Neural crest cell (in vitro differentiated cells): ENCODE measurements around the gene INTS11. TPM values are rescaled to one million over a fixed set of nuclear protein-coding genes. Genes with fewer than 3 reads are reported as not detected.

ENCODE experiments used
- DNase-seq: peaks from one replicate; pipeline ENCODE4 v3.0.0; 2021; ENCODE audit warnings: low read depth, mixed read lengths, low spot score
- H3K27ac Mint-ChIP-seq: one replicate; pipeline ENCODE4 v1.8.0; 2021; ENCODE audit warnings: mild to moderate bottlenecking, mixed read lengths; ENCODE audit not compliant: unreplicated experiment
- H3K27me3 Mint-ChIP-seq: 2 replicates; pipeline ENCODE4 v1.8.0; 2021; ENCODE audit warnings: low read depth, mild to moderate bottlenecking, mixed read lengths
- H3K36me3 Mint-ChIP-seq: 2 replicates; pipeline ENCODE4 v1.8.0; 2021; ENCODE audit warnings: low read depth, mild to moderate bottlenecking, mixed read lengths
- H3K4me1 Mint-ChIP-seq: 2 replicates; pipeline ENCODE4 v1.8.0; 2021; ENCODE audit warnings: mixed read lengths
- H3K4me3 Mint-ChIP-seq: one replicate; pipeline ENCODE4 v1.8.0; 2021; ENCODE audit warnings: mild to moderate bottlenecking, mixed read lengths
- H3K9me3 Mint-ChIP-seq: 2 replicates; pipeline ENCODE4 v1.8.0; 2021; ENCODE audit warnings: mixed read lengths
- total RNA-seq: library from RNA; stranded (reverse); gene quantifications from 2 replicates; pipeline ENCODE4 v1.2.1, GENCODE V29; 2021
- TF ChIP-seq, protein P1 (sequence below): fragments of 200-600 bp; sonication (generic); conservative IDR thresholded peaks from 2 replicates; pipeline ENCODE4 v1.5.0; 2021; ENCODE audit warnings: antibody characterized with exemption, mild to moderate bottlenecking

Gene INTS11
- total RNA-seq, 1 donor from 2014 or later, result 160 TPM

DNA sequence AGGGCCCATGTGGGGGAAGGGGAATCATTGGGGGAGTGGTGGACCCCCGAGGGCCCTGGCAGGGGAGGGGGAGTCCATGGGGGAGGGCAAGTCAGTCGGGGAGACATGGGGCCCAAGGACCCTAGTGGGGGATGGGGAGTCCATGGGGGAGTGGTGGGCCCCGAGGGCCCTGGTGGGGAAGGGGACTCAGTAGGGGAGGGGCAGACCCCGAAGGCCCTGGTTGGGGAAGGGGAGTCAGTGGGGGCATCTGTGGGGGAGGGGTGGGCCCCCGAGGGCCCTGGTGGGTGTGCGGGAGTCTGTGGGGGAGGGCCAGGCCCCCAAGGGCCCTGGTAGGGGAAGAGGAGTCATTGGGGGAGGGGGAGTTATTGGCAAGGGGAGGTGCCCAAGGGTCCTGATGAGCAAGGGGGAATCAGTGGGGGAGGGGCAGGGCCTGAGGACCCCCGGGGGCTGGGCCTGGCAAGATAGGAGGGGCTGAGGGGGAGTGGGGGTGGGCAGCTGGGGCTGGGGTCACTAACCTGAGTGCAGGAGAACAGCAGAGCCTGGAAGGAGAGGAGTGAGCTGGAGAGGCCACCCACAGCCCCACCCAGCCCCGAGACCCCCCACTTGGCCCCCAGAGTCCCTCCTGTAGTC lies 31.8 kb upstream of the INTS11 start:
- Mint-ChIP-seq H3K4me1 (peaks cover 38% of the 10 kb centered on the region), H3K9me3 (no peaks in the 10 kb centered on the region), H3K4me3 (no peak overlapping the region), H3K27ac (no peak overlapping the region), H3K27me3 (peaks cover 45% of the 10 kb centered on the region), H3K36me3 (no peaks in the 10 kb centered on the region)
- TF ChIP-seq, protein P1, sequence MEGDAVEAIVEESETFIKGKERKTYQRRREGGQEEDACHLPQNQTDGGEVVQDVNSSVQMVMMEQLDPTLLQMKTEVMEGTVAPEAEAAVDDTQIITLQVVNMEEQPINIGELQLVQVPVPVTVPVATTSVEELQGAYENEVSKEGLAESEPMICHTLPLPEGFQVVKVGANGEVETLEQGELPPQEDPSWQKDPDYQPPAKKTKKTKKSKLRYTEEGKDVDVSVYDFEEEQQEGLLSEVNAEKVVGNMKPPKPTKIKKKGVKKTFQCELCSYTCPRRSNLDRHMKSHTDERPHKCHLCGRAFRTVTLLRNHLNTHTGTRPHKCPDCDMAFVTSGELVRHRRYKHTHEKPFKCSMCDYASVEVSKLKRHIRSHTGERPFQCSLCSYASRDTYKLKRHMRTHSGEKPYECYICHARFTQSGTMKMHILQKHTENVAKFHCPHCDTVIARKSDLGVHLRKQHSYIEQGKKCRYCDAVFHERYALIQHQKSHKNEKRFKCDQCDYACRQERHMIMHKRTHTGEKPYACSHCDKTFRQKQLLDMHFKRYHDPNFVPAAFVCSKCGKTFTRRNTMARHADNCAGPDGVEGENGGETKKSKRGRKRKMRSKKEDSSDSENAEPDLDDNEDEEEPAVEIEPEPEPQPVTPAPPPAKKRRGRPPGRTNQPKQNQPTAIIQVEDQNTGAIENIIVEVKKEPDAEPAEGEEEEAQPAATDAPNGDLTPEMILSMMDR, result no peak
- DNase-seq, result no peak

DNA sequence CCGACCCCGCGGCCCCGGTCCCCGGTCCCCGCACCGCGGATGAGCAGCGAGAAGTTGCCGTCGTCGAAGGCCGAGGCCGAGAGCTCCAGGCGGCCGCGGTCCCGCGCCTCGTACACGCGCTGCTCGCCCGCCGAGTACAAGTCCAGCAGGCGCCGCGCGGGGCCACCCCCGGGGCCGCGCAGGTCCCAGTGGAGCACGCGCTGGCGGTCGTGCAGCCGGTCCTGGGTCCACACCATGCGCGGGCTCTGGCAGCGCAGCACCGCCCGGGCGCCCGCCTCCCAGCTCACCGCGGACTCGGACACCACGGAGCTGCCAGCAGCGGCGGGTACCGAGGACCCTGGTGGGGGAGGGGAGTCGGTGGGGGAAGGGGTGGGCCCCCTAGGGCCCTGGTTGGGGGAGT lies 31.0 kb upstream of the INTS11 start:
- H3K36me3 Mint-ChIP-seq, result no peaks in the 10 kb centered on the region
- DNase-seq, result no peak
- no peak overlapping the region for H3K27ac Mint-ChIP-seq
- no peak overlapping the region for H3K4me3 Mint-ChIP-seq
- TF ChIP-seq, protein P1, result no peak
- no peaks in the 10 kb centered on the region for H3K9me3 Mint-ChIP-seq
- H3K27me3 Mint-ChIP-seq, result peaks cover 42% of the 10 kb centered on the region
- peaks cover 30% of the 10 kb centered on the region for H3K4me1 Mint-ChIP-seq

DNA sequence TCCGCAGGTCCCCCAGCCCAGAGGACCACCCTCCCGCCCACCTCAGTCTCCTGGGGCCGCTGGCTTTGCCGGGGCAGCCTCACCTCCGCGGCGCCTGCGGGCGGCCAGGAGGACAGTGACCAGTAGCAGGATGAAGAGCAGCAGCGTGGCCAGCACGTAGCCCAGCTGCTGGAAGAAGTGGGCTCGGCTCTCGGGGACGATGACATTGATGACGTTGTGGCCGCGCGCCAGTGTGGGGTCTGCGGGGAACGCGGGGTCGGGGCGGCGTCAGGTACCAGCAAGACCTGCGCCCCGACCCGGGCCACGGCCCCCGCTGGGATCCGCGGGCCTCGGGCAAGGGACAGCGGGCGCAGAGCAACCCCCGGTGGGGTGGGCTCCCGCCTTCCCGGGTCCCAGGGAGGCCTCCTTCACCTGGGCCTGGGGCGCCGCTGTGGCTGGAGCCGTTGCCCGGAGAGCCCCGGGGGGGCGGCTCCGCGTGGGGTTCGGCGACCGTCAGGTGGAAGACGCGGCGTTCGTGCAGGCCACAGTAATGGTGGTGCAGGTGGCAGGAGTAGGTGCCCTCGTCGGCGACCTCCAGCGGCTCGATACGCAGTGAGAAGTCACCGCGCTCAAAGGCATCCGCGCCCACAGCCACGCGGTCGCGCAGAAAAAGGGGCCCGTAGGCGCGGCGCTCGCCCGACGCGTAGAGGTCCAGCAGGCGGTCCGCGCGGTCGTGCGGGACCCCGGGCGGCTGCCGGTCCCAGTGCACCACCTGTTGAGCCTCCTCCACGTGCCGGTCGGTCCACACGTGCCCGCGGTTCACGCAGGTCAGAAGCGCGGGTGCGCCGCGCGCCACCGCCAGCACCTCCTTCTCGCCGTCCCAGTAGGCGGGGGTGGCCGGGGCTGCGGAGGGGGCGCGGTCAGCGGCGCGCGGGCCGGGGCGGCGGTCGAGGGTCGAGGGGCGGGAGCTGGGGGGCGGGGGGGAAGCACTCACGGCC lies 30.1 kb upstream of the INTS11 start:
- Mint-ChIP-seq H3K4me3 (peak overlapping the region; percentile 66), H3K36me3 (no peaks in the 10 kb centered on the region), H3K27ac (no peak overlapping the region), H3K9me3 (no peaks in the 10 kb centered on the region), H3K27me3 (peaks cover 42% of the 10 kb centered on the region), H3K4me1 (peaks cover 27% of the 10 kb centered on the region)
- no peak for DNase-seq
- TF ChIP-seq, protein P1, result no peak

DNA sequence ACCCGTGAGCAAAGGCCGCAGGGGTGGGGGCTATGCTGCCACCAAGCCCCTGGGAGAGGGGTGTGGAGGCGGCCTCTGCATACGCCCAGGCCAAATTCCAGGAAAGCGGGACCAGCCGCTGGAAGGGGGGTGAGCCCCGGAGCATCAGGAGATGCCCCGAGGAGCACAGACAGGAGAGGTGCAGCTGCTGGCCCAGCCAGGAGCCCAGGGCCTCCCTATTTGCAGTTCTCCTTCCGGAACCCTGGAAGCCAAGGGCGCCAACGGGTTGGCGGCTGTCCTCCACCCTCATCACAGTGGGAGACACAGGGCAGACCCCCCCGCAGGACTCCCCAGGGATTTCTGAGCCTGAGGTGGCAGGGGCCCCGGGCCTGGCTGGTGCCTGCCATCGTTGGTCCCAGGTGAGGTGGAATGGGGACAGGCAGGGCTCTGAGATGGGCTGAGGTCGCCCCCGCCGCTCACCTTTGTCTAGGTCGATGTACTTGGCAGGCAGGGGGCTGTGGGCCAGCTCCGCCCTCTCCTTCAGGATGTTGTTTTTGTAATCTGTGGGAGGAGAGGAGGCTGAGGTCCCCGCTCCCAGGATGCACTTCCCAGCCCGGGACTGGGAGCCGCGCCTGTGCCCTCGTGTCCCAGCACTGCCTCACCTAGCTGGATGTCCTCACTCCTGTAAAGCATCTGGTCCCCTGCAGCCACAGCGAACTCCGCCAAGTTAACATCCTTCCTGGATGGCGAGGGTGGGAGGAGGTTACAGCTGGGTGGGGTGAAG lies 29.1 kb upstream of the INTS11 start:
- Mint-ChIP-seq H3K27ac (no peak overlapping the region), H3K4me1 (peaks cover 21% of the 10 kb centered on the region), H3K4me3 (peak overlapping the region; percentile 86), H3K27me3 (peaks cover 39% of the 10 kb centered on the region), H3K9me3 (no peaks in the 10 kb centered on the region), H3K36me3 (no peaks in the 10 kb centered on the region)
- no peak for DNase-seq
- TF ChIP-seq, protein P1, result no peak

DNA sequence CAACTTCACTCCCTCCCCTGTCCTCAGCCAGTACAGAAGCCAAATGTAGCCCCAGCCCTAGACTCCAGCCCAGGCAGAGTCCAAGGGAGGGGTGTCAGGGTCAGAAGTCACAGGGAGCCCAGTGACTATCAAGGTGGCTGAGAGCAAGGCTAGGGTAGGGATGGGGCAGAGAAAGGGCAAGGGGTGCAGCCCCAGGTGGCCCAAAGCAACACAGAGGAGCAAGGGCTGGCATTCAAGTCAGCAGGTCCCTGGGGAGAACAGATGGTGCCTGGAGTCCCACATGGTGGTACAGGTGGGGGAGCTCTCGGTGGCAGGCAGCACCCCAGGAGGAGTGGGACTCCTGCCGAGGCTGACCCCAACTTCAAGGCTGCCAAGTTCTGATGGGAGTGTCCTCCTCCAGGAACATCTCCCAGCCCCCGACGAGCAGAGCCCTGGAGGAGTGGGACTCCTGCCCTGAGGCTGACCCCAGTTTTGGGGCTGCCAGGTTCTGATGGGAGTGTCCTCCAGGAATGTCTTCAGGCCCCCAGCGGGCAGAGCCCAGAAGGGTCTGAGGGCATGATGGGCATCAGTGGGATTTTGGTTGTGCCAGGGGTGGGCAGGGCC lies 28.4 kb upstream of the INTS11 start:
- Mint-ChIP-seq H3K36me3 (no peaks in the 10 kb centered on the region), H3K4me1 (peaks cover 17% of the 10 kb centered on the region), H3K9me3 (no peaks in the 10 kb centered on the region), H3K27ac (no peak overlapping the region), H3K27me3 (peaks cover 38% of the 10 kb centered on the region), H3K4me3 (peak overlapping the region; percentile 86)
- TF ChIP-seq, protein P1, result no peak
- DNase-seq, result no peak
